H1 (cell line): ENCODE results near the gene PTPRG. TPM values are rescaled to one million over a fixed set of nuclear protein-coding genes. Genes with fewer than 3 reads are reported as not detected.

ENCODE experiments used
- CTCF ChIP-seq, 3 experiments: IDR thresholded peaks; 1 replicate in 2 of 3; 2 replicates in 1 of 3; pipeline versions ENCODE4 v1.5.1 to v1.6.1; 2011; ENCODE audit warnings: low read length in 3 of 3, mild to moderate bottlenecking in 3 of 3, inconsistent platforms in 2 of 3, low read depth in 1 of 3, moderate library complexity in 1 of 3; ENCODE audit not compliant: insufficient read depth in 1 of 3; ENCODE audit errors: control extremely low read depth in 1 of 3
- EZH2 ChIP-seq: fragments of 200-600 bp; sonication (generic); IDR thresholded peaks from 2 replicates; pipeline ENCODE4 v1.7.1; 2012; ENCODE audit warnings: low read depth, mild to moderate bottlenecking, moderate library complexity, low read length, inconsistent platforms; ENCODE audit not compliant: severe bottlenecking
- KDM1A ChIP-seq: fragments of 200-600, 300-600 bp; sonication (generic); IDR thresholded peaks from 2 replicates; pipeline ENCODE4 v1.7.1; 2016; ENCODE audit warnings: mild to moderate bottlenecking, low read length, borderline replicate concordance
- RXRA ChIP-seq: IDR thresholded peaks from 2 replicates; pipeline ENCODE4 v1.6.1; 2011; ENCODE audit warnings: low read depth, mild to moderate bottlenecking, low read length, moderate library complexity; ENCODE audit not compliant: insufficient read depth
- SP2 ChIP-seq: IDR thresholded peaks from 2 replicates; pipeline ENCODE4 v1.6.1; 2012; ENCODE audit warnings: mild to moderate bottlenecking, low read length, inconsistent platforms
- TEAD4 ChIP-seq: IDR thresholded peaks from 2 replicates; pipeline ENCODE4 v1.6.1; 2012; ENCODE audit warnings: low read depth, low read length, inconsistent platforms, mixed read lengths
- polyA plus RNA-seq, 7 experiments: library from polyadenylated mRNA; depleted of rRNA in 3 of 7; stranded (reverse) in 5 of 7; unstranded in 2 of 7; fragments of >200 nt in 5 of 7; fragments of 200-250 nt in 2 of 7; gene quantifications; 1 replicate in 5 of 7; 2 replicates in 1 of 7; 4 replicates in 1 of 7; pipeline versions ENCODE4 v1.2.1 to v1.2.3, GENCODE V29; 2011 to 2013; ENCODE audit warnings: missing spikeins in 2 of 7, mixed read lengths in 2 of 7
- total RNA-seq: library from RNA; stranded (reverse); fragmentation: NEBNext Ultra II Directional; extraction: Animal tissue kit (Norgen Biotek cat#: 25700); gene quantifications from 2 replicates; pipeline ENCODE4 v1.2.1, GENCODE V29; 2021

The PTPRG gene
- total and polyA plus RNA-seq, 2 of the 8 experiments (the other 6 are each of a cell fraction or from before 2014, with no cell fraction given), result 23.3 to 96.2 TPM

GRCh38 chr3:62323241-62323640 lies 761.9 kb downstream of the PTPRG start (continued):
- TF ChIP-seq EZH2, result no peak
- no peak for TF ChIP-seq RXRA
- TF ChIP-seq CTCF (IDR thresholded peaks at IDR 0.05; ENCODE audit: control extremely low read depth in 1 of 3, insufficient read depth in 1 of 3, low read depth in 1 of 3, low read length in 3 of 3), result no peak
- no peak for TF ChIP-seq SP2
- TF ChIP-seq KDM1A, result no peak
- TF ChIP-seq TEAD4, result no peak
